ENCODE data around the gene SUPT4H1.

GRCh38 chr17:58335061-58335731 is 16.8 kb downstream of the SUPT4H1 start:
- TF ChIP-seq, protein P1, sequence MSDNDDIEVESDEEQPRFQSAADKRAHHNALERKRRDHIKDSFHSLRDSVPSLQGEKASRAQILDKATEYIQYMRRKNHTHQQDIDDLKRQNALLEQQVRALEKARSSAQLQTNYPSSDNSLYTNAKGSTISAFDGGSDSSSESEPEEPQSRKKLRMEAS (IDR thresholded peaks at IDR 0.05; ENCODE audit: low read depth, low read length): no peak
- no peak for TF ChIP-seq POLR2A (IDR thresholded peaks at IDR 0.05; ENCODE audit: extremely low read depth, insufficient read length)
